Measurements from ENCODE around the gene PPP6C.
"Not testable (repeated sequence)": the region's sequence is repeated elsewhere in the genome, so short reads cannot be mapped to it uniquely, and the experiment has no call there.

GRCh38 chr9:125179776-125180175 is 9.8 kb downstream of the PPP6C start:
- TF ChIP-seq CREB1 (CRISPR knock-in tag; IDR thresholded peaks at IDR 0.05; ENCODE audit: low read depth); POLR2AphosphoS5 (IDR thresholded peaks at IDR 0.05; ENCODE audit: low read depth); EZH2 (IDR thresholded peaks at IDR 0.05; ENCODE audit: low read depth, unreplicated experiment); CTCF (conservative IDR thresholded peaks at IDR 0.05; ENCODE audit: low read depth in 2 of 2): not testable (repeated sequence)
- TF ChIP-seq, protein P1, sequence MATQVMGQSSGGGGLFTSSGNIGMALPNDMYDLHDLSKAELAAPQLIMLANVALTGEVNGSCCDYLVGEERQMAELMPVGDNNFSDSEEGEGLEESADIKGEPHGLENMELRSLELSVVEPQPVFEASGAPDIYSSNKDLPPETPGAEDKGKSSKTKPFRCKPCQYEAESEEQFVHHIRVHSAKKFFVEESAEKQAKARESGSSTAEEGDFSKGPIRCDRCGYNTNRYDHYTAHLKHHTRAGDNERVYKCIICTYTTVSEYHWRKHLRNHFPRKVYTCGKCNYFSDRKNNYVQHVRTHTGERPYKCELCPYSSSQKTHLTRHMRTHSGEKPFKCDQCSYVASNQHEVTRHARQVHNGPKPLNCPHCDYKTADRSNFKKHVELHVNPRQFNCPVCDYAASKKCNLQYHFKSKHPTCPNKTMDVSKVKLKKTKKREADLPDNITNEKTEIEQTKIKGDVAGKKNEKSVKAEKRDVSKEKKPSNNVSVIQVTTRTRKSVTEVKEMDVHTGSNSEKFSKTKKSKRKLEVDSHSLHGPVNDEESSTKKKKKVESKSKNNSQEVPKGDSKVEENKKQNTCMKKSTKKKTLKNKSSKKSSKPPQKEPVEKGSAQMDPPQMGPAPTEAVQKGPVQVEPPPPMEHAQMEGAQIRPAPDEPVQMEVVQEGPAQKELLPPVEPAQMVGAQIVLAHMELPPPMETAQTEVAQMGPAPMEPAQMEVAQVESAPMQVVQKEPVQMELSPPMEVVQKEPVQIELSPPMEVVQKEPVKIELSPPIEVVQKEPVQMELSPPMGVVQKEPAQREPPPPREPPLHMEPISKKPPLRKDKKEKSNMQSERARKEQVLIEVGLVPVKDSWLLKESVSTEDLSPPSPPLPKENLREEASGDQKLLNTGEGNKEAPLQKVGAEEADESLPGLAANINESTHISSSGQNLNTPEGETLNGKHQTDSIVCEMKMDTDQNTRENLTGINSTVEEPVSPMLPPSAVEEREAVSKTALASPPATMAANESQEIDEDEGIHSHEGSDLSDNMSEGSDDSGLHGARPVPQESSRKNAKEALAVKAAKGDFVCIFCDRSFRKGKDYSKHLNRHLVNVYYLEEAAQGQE (IDR thresholded peaks at IDR 0.05; ENCODE audit: unreplicated experiment): not testable (repeated sequence)
